Fibroblast of skin of left quadriceps (primary cell): ENCODE data around the gene HKDC1.
A peak's percentile ranks its signal among the peaks of the same experiment; 100 is the strongest.
"Not testable (repeated sequence)": the region's sequence is repeated elsewhere in the genome, so short reads cannot be mapped to it uniquely, and the experiment has no call there.

ENCODE experiments used
- DNase-seq, 2 experiments: peaks; one replicate each; pipeline ENCODE4 v3.0.0-alpha.2; 2013; ENCODE audit warnings: low read depth in 2 of 2

Gene HKDC1

DNA sequence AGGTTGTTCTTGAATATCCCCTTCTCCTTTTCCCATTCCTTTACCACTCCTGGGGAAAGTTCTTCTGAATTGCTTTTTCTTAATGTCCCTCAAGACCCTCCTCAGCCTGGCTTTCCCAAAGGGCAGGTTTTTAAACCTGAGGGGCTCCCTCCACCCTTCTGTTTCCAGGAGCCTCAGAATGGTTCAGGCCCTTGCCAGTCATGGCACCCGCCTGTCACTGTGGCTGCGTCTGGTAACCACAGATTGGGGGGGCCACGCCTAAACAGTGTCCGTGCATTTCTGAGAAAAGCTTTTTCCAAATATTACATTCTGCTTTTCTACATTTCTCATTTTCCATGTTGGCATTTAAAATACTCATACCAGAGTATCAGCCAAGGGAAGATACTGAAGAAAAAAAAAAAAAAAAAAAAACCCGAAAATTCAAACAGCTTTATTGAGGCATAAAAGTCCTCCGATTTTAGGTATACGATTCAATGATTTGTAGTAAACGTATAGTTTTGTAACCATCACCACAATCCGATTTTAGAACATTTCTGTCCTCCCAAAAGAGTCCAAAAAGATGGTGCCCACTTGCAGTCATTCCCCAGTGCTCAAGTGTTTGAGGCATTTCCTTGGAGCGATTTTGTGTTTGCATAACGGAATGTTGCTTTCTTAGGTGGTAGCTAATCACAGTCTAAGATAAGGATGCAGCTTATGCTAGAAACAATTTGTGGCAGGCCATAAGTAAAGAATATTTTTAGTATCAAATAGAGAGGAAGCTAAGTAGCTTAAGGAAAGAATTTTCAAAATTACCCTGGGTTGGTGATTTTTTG, 22.1 kb downstream of the HKDC1 start:
- DNase-seq, result no peak

DNA sequence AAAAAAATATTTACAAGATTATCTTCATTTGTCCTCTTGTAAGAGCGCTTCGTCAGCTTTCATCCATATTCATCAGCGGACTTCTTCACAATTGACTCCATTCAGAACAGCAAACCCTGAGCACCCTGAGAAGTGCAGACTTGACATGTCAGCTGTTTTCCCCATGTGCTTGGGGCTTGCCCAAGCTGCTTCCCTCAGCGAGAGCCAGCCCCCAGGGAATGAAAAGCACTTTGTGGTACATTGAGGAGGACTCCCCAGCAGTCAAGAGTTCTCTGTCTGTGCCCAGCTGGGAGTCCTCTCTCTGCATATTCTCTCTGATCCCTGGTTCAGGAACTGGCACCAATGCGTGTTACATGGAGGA, 22.7 kb downstream of the HKDC1 start:
- no peak for DNase-seq

DNA sequence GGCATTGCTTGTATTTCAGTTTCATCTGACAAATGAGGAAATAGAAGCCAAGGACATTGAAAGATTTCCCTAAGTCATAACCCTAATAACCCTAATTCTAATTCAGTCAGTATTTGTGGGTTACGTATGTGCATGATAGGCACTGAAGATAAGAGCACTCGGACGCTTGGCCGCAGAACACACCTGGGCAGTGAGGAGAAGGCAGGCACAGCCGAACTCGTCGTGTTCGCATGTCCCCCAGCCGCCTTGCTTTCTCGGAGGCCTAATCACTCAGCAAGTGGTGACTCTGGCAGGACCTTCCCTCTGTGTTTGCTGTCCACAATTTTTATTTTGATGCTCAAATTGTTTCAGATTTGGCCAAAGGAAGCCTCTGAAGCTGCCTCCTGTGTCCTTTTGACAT, 23.7 kb downstream of the HKDC1 start:
- no peak for DNase-seq

GRCh38 chr10:69246036-69246435, 25.9 kb downstream of the HKDC1 start:
- DNase-seq, result no peak

DNA sequence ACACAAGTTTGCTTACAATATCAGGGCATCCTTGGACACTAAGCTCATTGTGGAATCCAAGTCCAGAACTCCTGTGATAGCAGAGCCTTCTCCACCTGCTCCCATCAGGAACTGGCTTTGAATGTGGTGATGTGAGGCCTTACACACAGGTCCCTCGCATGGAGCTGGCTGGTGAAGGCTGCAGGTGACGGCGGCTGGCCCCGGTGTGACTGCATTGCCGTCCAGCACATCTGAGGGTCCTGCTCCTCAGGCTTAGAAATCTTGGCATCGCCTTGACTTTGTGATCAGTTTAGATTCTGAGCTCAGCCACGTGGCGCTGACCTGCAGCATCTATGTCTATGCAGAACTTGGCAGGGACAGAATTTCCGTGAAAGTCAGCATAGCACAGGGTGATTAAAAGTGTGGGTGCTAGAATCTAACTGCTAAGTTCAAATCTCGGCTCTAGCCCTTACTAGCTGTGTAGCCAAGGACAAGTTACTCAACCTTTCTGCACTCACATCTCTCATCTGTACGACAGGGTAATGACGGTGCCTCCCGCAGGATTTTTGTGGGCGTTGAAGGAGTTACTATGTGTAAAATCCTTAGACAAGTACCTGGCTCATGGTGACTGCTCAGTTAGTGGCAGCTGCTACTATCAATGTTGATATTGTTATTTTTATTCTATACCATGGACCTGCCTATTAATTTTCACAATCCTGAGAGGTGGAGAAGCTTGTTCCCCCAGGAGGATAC, 26.6 kb downstream of the HKDC1 start:
- DNase-seq, result no peak

DNA sequence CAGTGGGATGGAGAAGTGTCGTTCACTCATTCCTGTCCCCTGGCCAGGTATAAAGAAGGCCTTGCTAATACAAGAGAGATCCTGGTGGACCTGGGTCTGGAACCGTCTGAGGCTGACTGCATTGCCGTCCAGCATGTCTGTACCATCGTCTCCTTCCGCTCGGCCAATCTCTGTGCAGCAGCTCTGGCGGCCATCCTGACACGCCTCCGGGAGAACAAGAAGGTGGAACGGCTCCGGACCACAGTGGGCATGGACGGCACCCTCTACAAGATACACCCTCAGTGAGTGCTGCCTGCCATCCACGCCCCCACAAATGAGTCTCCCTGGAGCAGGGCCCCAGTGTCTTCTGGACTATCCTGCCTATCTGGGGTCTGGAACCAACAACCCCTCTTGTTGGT, 27.2 kb downstream of the HKDC1 start:
- DNase-seq, result no peak

DNA sequence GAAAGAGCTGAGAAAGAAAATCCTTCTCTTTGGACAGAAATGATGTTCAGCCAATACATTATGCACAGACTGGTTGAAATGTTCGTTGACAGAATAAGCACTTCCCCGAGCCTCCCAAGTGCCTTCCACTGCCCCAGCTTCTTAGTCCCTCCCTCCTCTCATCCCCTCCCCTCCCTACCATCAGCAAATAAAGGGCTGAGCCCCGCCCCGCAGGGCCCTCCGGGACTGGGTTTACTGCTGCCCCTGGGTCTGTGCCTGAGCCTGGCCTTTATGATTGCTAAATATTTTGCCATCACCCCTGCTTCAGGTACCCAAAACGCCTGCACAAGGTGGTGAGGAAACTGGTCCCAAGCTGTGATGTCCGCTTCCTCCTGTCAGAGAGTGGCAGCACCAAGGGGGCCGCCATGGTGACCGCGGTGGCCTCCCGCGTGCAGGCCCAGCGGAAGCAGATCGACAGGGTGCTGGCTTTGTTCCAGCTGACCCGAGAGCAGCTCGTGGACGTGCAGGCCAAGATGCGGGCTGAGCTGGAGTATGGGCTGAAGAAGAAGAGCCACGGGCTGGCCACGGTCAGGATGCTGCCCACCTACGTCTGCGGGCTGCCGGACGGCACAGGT, 28.1 kb downstream of the HKDC1 start:
- no peak for DNase-seq

- DNase-seq, result no peak
Observed at GRCh38 chr10:69250041-69250440, 29.9 kb downstream of the HKDC1 start.

DNA sequence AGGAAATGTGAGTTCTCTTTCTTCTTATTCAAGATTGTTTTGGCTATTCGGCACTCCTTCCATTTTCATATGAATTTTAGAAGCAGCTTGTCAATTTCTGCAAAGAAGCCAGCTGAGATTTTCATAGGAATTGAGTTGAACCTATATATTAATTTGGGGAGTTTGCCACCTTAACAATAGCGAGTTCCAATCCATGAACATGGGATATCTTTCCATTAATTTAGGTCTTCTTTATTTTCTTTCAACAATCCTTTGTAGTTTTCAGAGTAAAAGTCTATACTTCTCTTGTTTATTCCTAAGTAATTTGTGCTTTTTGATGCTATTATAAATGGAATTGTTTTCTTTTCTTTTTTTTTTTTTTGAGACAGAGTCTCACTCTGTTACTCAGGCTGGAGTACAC, 31.3 kb downstream of the HKDC1 start:
- not testable (repeated sequence) for DNase-seq

GRCh38 chr10:69253171-69253570, 33.0 kb downstream of the HKDC1 start:
- DNase-seq, result no peak

GRCh38 chr10:69254877-69255276, 34.7 kb downstream of the HKDC1 start:
- DNase-seq, result no peak

DNA sequence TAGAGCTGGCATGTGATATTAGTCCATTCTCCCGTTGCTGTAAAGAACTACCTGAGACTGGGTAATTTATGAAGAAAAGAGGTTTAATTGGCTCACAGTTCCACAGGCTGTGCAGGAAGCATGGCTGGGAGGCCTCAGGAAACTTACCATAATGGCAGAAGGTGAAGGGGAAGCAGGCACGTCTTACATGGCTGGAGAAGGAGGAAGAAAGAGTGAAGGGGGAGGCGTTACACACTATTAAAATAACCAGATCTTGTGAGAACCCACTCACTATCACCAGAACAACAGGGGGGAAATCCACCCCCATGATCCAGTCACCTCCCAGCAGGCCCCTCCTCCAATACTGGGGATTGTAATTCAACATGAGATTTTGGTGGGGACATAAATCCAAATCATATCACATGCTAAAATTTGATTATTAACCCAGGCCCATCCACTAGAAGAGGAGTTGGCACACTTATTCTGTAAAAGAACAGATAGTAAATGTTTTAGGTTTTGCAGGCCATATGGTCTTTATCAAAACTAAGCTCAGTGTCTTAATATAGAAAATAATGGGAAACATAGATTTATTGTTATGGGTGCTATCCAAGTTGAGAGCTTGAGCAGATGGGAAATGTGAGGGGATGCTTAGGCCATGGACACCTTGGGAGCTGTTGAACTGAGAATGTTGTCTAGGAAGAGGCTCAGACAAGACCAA, 39.6 kb downstream of the HKDC1 start:
- DNase-seq, result no peak

GRCh38 chr10:69261184-69261583, 41.1 kb downstream of the HKDC1 start:
- DNase-seq, result no peak

DNA sequence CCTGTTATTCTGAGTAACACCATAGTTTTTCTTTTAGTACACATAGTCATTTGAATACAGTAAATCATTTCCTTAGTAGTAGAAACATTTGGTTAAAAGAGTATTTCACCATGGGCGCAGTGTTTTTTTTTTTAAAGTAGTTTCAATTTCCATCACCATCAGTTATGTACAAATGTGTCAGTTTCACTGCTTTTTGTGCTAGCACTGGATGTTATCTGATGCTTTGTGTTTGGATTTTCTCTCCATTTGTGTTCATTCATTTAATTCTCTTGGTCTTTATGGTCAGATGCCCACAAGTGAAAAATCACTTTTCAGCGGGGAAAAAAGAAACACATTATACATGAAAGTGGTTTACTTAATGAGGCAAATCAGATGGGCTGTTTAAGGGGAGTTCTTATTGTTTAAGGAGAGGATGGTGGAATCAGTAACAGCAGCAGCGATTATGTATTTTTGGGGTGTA, 42.2 kb downstream of the HKDC1 start:
- DNase-seq, result no peak

DNA sequence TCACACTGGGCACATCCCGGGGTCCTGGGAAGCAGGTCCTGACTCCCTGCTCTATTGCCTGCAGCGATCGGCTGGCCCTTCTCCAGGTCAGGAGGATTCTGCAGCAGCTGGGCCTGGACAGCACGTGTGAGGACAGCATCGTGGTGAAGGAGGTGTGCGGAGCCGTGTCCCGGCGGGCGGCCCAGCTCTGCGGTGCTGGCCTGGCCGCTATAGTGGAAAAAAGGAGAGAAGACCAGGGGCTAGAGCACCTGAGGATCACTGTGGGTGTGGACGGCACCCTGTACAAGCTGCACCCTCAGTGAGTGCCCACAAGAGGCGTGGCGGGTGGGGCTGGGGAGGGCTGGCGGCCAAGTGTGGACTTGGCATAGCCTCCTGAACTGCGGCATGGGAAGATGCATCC, 45.4 kb downstream of the HKDC1 start:
- no peak for DNase-seq

- DNase-seq, result no peak
Observed at GRCh38 chr10:69268761-69269416, 48.8 kb downstream of the HKDC1 start.

- DNase-seq, result peak in 1 of 2 experiments; percentile 5
Observed at GRCh38 chr10:69269761-69270160, 49.6 kb downstream of the HKDC1 start.

DNA sequence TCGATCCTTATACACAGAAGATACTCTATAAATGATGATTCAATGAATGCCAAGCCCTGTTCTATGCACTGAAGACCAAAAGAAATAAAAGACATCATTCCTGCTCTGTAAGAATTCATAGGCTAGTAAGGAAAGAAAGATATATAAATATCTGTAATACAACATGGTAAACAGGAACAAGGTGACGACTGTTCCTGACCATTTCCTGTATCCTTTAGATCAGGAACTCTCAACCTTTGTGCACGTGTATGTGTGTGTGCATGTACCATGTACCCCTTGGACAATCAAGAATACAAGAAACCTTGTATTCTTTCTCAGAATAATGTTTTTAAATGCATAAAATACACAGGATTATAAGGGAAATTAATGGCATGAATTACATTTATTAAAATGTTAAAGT, 50.9 kb downstream of the HKDC1 start:
- no peak for DNase-seq

DNA sequence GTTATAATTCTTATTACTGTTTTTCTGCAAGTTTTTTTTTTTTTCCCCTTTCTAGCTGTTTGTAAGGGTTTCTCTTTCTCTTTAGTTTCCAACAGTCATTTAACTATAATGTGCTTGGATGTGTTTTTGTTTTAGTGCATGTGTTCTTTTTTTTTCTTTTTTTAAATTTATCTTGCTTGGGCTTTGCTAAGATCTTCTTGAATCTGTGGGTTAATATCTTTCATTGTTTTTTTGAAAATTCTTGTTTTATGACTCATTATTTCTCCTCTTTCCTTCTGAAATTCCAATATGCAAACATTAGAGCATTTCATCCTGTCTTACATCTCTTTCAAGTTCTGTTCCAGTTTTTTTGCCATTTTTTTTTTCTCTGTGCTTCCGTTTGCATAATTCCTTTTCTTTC, 52.5 kb downstream of the HKDC1 start:
- DNase-seq, result no peak

DNA sequence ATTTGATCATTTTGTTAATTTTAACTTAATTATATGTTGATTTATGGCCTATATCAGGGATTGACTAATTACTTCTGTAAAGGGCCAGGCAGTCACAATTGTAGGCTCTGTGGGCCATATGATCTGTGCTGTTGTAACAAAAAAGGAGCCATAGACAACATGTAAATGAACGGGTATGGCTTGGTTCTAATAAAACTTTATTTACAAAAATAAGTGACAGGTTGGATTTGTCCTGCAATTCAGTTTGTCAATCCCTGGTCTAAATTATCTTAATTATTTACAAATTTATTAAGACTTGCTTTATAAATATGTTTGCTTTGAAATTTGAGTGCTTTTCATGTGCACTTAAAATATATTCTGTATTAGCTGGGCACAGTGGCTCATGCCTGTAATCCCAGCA, 55.3 kb downstream of the HKDC1 start:
- no peak for DNase-seq

GRCh38 chr10:69276503-69276902, 56.4 kb downstream of the HKDC1 start:
- no peak for DNase-seq
